Fibroblast of pulmonary artery (primary cell): ENCODE data around the gene ZBTB11.
"Not testable (repeated sequence)": the region's sequence is repeated elsewhere in the genome, so short reads cannot be mapped to it uniquely, and the experiment has no call there.

Experiments used
- DNase-seq: peaks from one replicate; pipeline ENCODE4 v3.0.0-alpha.2; 2010; ENCODE audit warnings: low read depth
- H3K4me3 ChIP-seq: replicated peaks from 2 replicates; pipeline ENCODE4 v1.5.1; 2011; ENCODE audit warnings: low read depth, mild to moderate bottlenecking, control low read depth, low read length, moderate library complexity
- TF ChIP-seq, protein P1 (sequence below): IDR thresholded peaks from 2 replicates; pipeline ENCODE4 v1.5.1; 2011; ENCODE audit warnings: mild to moderate bottlenecking, control low read depth, low read length, inconsistent platforms; ENCODE audit errors: missing control alignments

ZBTB11 gene

DNA sequence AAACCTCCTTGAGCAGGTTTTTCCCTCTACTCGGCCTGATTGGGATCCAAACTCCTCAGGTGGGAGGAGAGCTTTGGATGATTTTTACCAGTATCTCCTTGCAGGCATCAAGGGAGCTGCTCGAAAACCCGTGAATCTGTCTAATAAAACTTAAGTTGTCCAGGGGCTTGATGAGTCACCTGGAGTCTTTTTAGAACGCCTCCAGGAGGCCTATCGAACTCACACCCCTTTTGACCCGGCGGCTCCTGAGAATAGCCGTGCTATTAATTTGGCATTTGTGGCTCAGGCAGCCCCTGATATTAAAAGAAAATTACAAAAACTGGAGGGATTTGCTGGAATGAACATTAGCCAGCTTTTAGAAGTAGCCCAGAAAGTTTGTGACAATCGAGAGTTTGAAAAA is 41.6 kb downstream of the ZBTB11 start:
- TF ChIP-seq, protein P1, sequence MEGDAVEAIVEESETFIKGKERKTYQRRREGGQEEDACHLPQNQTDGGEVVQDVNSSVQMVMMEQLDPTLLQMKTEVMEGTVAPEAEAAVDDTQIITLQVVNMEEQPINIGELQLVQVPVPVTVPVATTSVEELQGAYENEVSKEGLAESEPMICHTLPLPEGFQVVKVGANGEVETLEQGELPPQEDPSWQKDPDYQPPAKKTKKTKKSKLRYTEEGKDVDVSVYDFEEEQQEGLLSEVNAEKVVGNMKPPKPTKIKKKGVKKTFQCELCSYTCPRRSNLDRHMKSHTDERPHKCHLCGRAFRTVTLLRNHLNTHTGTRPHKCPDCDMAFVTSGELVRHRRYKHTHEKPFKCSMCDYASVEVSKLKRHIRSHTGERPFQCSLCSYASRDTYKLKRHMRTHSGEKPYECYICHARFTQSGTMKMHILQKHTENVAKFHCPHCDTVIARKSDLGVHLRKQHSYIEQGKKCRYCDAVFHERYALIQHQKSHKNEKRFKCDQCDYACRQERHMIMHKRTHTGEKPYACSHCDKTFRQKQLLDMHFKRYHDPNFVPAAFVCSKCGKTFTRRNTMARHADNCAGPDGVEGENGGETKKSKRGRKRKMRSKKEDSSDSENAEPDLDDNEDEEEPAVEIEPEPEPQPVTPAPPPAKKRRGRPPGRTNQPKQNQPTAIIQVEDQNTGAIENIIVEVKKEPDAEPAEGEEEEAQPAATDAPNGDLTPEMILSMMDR: no peak
- H3K4me3 ChIP-seq: no peak overlapping the region
- DNase-seq: no peak

DNA sequence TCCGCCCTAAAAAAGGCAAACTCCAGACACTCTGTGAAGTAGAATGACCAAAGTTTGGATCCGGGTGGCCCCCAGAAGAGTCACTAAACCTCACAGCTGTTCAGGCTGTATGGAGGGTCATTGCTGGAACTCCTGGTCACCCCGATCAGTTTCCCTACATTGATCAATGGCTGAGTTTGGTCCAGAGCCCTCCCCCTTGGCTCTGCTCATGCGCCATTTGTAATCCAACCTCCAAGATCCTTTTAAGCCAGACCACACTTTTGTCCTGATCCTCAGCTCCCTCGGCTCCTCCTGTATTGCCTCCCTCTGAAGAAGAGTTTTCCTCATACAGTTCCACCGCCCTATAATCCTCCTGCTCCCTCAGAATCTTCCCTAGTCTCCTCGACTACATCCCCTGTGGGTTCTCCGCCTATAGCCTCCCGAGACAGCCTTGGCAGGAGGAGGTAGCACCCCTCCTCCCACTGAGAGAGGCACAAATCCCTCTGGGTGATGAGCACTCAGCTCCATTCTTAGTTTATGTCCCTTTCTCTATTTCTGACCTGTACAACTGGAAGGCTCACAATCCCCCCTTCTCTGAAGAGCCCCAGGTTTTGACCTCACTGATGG is 42.2 kb downstream of the ZBTB11 start:
- TF ChIP-seq, protein P1: no peak
- no peak overlapping the region for H3K4me3 ChIP-seq
- DNase-seq: no peak

DNA sequence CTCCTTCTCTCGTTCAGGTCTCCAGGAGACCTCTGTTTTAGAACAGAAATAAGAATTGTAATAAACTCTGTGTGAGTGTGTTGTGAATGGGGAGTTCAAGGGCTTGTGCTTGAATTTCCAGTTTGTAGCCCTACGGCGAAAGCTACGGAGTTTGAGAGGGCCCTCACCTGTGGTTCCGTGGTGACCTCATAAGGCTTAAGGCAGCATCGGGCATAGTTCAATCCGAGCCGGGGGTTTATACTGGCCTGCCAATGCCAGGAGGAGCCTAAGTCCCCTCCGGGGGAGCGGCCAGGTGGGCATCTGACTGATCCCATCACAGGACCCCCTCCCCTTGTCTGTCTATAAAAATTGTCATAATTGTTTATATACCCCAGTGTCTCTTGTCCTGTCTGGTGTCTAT is 43.7 kb downstream of the ZBTB11 start:
- no peak overlapping the region for H3K4me3 ChIP-seq
- TF ChIP-seq, protein P1: no peak
- DNase-seq: no peak

DNA sequence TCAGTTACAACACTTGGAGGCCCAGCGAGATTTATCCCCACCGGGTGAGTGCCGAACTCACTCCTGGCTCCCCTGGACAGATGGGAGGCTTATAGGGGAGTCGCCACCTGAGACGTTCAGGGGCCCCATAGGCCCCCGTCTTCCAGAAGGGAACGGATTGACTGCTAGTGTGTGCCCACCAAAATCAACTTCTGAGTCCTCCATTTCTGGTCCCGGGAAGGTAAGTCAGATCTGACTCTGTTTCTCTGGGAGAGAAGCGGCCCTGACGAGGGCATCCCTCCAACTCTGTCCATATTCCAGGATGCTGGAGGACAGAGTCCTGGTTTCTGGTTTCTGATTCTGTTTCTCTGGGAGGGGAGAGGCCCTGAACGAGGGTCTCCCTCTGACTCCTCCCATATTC is 44.3 kb downstream of the ZBTB11 start:
- no peak for DNase-seq
- TF ChIP-seq, protein P1: no peak
- no peak overlapping the region for H3K4me3 ChIP-seq

DNA sequence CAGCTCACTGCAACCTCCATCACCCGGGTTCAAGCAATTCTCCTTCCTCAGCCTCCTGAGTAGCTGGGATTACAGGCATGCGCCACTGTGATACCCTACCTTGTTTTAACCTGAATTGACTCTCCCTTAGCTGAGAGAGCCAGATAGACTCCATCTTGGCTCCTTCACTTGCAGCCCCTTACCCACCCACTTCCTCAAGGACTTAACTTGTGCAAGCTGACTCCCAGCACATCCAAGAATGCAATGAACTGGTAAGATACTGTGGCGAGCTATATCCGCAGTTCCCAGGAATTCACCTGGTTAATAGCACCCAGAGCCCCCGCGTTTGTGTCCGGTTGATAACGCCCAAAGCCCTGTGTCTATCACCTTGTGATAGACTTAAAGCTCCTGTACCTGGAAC is 45.0 kb downstream of the ZBTB11 start:
- not testable (repeated sequence) for DNase-seq, H3K4me3 ChIP-seq

DNA sequence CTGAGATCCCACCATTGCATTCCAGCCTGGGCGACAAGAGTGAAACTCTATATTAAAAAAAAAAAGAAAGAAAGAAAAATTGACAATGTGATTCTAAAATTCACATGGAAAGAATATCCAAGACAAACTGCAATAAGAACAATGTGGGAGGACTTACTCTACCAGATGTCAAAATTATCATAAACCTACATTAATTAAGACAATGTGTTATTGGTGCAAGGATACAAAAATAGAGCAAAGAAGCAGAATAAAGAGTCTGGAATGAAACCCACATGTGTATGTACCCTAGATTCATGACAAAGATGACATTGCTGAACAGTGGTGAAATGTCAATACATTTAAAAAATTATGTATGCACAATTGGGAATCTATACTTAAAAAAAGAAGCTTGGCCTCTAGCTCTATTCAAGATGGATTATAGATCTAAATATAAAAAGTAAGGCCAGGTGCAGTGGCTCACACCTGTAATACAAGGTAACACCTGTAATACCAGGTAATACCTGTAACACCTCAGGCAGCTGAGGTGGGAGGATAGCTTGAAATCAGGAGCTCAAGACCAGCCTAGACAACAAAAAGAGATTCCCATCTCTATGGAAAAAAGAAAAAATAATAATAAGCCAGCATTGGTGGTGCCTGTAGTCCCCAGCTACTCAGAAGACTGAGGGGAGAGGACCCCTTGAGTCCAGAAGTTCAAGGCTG is 45.7 kb downstream of the ZBTB11 start:
- no peak overlapping the region for H3K4me3 ChIP-seq
- TF ChIP-seq, protein P1: no peak
- DNase-seq: no peak

DNA sequence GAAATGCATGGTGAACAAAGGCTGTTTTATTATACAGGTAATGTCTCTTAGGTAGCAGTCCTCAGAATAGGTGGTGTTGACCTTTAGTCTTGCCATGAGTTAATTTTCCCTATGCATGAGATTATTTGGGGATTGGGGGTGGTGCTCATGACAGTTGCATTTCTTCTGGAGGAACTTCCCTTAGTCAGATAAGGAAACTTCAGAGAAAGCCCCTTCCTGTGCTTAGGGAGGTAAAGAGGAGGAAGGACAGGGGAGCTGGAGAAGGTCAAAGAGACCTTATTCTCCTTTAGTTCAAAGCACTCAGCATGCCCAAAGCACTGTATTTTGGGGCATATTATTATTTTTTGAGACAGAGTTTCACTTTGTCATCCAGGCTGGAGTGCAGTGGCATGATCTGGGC is 47.7 kb downstream of the ZBTB11 start:
- H3K4me3 ChIP-seq: no peak overlapping the region
- no peak for DNase-seq

More for the DNA sequence above, 47.7 kb downstream of the ZBTB11 start:
- TF ChIP-seq, protein P1: no peak
